HCT116 (cell line): ENCODE measurements around the gene APOBEC3B.
"Not testable (repeated sequence)": the region's sequence is repeated elsewhere in the genome, so short reads cannot be mapped to it uniquely, and the experiment has no call there.

Source experiments
- CEBPB ChIP-seq: IDR thresholded peaks from 2 replicates; pipeline ENCODE4 v1.6.1; 2012; ENCODE audit warnings: low read depth
- CTCF ChIP-seq, 3 experiments: fragments of 200-600 bp in 1 of 3; sonication (generic) in 1 of 3; IDR thresholded peaks in 2 of 3; conservative IDR thresholded peaks in 1 of 3; 2 replicates each; pipeline ENCODE4 v1.5.1; 2012 to 2017; ENCODE audit warnings: low read depth in 2 of 3, low read length in 2 of 3, antibody characterized with exemption in 1 of 3, borderline replicate concordance in 1 of 3, control low read depth in 1 of 3, mild to moderate bottlenecking in 1 of 3, mixed read lengths in 1 of 3, mixed run types in 1 of 3, moderate library complexity in 1 of 3; ENCODE audit not compliant: insufficient read depth in 1 of 3
- EGR1 ChIP-seq: IDR thresholded peaks from 2 replicates; pipeline ENCODE4 v1.6.1; 2012; ENCODE audit warnings: low read depth
- EZH2 ChIP-seq: fragments of 200-600 bp; sonication (generic); IDR thresholded peaks from 2 replicates; pipeline ENCODE4 v1.6.1; 2017; ENCODE audit warnings: antibody characterized with exemption, mixed run types
- POLR2A ChIP-seq: IDR thresholded peaks from 2 replicates; pipeline ENCODE4 v1.7.0; 2011; ENCODE audit warnings: borderline replicate concordance; ENCODE audit not compliant: insufficient read depth, insufficient read length; ENCODE audit errors: extremely low read depth
- POLR2AphosphoS5 ChIP-seq: IDR thresholded peaks from 2 replicates; pipeline ENCODE4 v1.6.1; 2011; ENCODE audit warnings: mild to moderate bottlenecking, low read depth, low read length, moderate library complexity
- REST ChIP-seq: IDR thresholded peaks from 2 replicates; pipeline ENCODE4 v1.6.1; 2012; ENCODE audit warnings: low read depth
- SIN3A ChIP-seq: IDR thresholded peaks from 2 replicates; pipeline ENCODE4 v1.6.1; 2012; ENCODE audit warnings: low read depth
- SP1 ChIP-seq: IDR thresholded peaks from 2 replicates; pipeline ENCODE4 v1.6.1; 2012; ENCODE audit warnings: low read depth
- TCF7L2 ChIP-seq: IDR thresholded peaks from 2 replicates; pipeline ENCODE4 v1.7.0; 2011; ENCODE audit warnings: borderline replicate concordance, inconsistent platforms; ENCODE audit not compliant: insufficient read depth, insufficient read length; ENCODE audit errors: extremely low read depth
- ZNF274 ChIP-seq: fragments of 200-500 bp; sonication (Bioruptor generic); IDR thresholded peaks from 2 replicates; pipeline ENCODE4 v1.6.1; 2014; ENCODE audit warnings: mild to moderate bottlenecking, low read depth, low read length, inconsistent platforms
- TF ChIP-seq, protein P1 (sequence below): IDR thresholded peaks from 2 replicates; pipeline ENCODE4 v1.6.1; 2012
- TF ChIP-seq, protein P2 (sequence below): IDR thresholded peaks from 2 replicates; pipeline ENCODE4 v1.6.1; 2012

DNA sequence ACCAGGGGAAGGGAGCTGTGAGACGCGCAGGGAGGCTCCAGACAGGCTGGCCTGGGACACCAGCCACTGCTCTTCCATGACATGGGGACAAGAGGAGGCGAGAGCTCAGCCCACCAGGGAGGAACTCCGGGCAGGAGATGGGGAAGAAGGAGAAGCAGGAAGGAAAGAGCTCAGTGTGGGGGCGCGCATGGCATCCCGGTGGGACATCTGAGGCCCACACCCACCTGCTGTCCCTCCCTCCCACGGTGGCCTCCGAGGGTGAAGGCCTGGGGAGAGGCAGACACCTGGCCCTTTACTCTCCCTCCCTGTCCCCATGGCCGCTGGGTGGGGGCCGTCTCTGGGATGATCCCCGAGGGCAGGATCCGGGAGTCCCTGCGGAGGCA lies 58.0 kb downstream of the APOBEC3B start:
- TF ChIP-seq, protein P1, sequence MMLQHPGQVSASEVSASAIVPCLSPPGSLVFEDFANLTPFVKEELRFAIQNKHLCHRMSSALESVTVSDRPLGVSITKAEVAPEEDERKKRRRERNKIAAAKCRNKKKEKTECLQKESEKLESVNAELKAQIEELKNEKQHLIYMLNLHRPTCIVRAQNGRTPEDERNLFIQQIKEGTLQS = not testable (repeated sequence)
- not testable (repeated sequence) for TF ChIP-seq CTCF (IDR thresholded peaks at IDR 0.05 in 2 of 3, conservative IDR thresholded peaks at IDR 0.05 in 1 of 3; ENCODE audit: borderline replicate concordance in 1 of 3, insufficient read depth in 1 of 3, low read depth in 2 of 3, low read length in 2 of 3); POLR2AphosphoS5; TCF7L2; CEBPB; POLR2A; REST; EZH2; EGR1; SIN3A; SP1; ZNF274
- TF ChIP-seq, protein P2, sequence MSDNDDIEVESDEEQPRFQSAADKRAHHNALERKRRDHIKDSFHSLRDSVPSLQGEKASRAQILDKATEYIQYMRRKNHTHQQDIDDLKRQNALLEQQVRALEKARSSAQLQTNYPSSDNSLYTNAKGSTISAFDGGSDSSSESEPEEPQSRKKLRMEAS = not testable (repeated sequence)
